ENCODE measurements around the gene TNC.
A peak's percentile ranks its signal among the peaks of the same experiment; 100 is the strongest.
"Not testable (repeated sequence)": the region's sequence is repeated elsewhere in the genome, so short reads cannot be mapped to it uniquely, and the experiment has no call there.

TNC gene

DNA sequence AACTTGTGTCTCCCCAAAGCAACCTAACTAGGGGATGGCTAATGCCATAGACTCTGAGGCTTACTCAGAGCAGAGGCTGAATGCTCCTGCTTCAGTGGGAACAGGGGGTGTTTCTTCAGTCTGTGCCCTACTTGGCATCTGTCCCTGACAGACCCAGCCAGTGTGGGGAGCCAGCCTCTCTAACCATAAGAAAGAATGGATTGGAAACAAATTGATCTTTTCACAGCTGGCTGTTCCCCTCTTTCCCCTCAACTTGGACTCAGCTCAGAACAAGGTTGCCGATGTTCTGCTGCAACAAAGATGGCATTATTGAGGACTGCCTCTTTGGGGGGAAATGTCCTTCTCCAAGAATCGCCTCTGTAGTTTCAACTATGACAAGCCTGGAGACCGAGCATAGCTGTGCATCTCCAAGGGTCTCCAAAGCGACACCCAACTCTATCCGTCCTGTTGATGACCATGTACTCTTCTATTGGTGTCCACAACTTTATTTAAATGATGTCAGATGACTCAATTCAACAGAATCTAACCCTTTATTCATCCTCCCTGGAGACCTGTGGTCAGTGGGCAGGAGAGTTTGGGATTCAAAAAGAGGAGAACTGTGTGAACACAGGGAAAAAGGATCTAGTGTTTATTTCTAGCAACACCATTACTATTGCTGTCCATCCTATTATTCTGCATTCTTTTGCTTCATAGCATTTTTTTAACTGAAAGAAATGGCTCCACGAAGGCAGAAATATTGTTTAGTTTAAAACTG, 24.7 kb upstream of the TNC start:
- peaks cover 0 to 6% of the 10 kb centered on the region in 2 donors for H3K9me3 Mint-ChIP-seq

DNA sequence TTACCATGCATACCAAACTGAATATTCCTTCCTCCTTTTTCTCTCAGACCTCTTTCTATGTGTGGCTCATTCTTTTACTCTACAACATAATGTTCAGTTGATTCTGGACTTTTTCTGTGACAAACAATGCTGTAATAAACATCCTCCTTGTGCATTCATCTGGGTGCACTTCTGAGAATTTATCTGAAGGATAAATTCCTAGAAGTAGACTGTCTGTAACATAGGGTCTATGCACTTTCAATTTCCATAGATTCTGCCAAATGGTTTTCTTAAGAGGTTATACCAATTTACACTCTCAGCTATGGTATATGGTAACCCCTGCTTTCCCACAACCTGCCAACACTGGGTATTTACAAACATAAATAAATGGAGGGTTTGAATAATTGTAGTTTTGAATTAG, 24.1 kb upstream of the TNC start:
- ATAC-seq: peak; percentile 26

More for the DNA sequence above, 24.7 kb upstream of the TNC start:
- Mint-ChIP-seq H3K4me1 (peaks cover 13% of the 10 kb centered on the region), H3K27ac (no peak overlapping the region), H3K4me3 (no peak overlapping the region), H3K27me3 (peaks cover 43% of the 10 kb centered on the region)
- DNase-seq: no peak
- peak; percentile 37 for ATAC-seq

DNA sequence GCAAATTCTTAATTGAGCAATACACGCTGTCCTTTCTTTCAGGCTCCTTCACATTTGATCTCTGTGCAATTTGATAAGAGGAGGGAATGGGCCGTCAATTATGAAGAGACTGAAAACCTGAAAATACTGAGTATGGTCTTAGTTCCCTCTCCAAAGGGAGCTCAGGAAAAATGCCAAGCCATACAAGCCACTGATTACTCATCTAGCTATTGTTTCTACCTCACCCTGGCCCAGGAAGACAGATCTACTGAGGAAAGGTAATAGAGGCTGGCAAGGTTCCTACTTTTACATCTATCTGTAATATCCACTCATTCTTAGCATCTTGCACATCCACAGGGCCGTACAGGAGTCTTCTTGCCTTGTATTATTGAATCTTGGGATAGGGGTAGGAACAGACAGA, 23.7 kb upstream of the TNC start:
- no peak overlapping the region for H3K4me3 Mint-ChIP-seq
- H3K27ac Mint-ChIP-seq: no peak overlapping the region
- peaks cover 13% of the 10 kb centered on the region for H3K4me1 Mint-ChIP-seq
- H3K9me3 Mint-ChIP-seq: peaks cover 0 to 6% of the 10 kb centered on the region in 2 donors
- DNase-seq: no peak
- ATAC-seq: no peak
- H3K27me3 Mint-ChIP-seq: peaks cover 49% of the 10 kb centered on the region

More for the DNA sequence above, 24.1 kb upstream of the TNC start:
- H3K4me3 Mint-ChIP-seq: no peak overlapping the region
- no peak for DNase-seq
- no peak overlapping the region for H3K27ac Mint-ChIP-seq
- peaks cover 49% of the 10 kb centered on the region for H3K27me3 Mint-ChIP-seq
- peaks cover 0 to 6% of the 10 kb centered on the region in 2 donors for H3K9me3 Mint-ChIP-seq
- peaks cover 13% of the 10 kb centered on the region for H3K4me1 Mint-ChIP-seq

DNA sequence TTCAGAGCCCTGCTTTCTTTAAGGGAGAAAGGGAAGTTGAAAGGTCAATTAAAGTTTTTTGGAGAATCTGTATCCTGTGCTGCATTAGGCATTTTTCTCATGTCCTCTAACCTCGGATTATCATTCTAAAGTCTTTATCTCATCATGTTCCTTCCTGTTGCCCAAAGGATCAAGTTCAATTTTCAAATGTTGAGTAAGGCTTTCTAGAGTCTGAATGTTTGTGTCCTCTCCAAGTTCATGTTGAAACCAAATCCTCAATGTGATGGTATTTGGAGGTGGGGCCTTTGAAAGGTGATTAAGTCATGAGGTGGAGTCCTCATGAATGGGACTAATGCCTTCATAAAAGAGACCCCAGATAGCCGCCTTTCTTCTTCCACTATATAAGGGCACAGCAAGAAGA, 20.2 kb upstream of the TNC start:
- H3K27ac Mint-ChIP-seq: no peak overlapping the region
- no peak for DNase-seq
- peaks cover 13% of the 10 kb centered on the region for H3K4me1 Mint-ChIP-seq
- ATAC-seq: no peak
- no peaks in the 10 kb centered on the region for H3K9me3 Mint-ChIP-seq
- peaks cover 40% of the 10 kb centered on the region for H3K27me3 Mint-ChIP-seq
- H3K4me3 Mint-ChIP-seq: no peak overlapping the region

DNA sequence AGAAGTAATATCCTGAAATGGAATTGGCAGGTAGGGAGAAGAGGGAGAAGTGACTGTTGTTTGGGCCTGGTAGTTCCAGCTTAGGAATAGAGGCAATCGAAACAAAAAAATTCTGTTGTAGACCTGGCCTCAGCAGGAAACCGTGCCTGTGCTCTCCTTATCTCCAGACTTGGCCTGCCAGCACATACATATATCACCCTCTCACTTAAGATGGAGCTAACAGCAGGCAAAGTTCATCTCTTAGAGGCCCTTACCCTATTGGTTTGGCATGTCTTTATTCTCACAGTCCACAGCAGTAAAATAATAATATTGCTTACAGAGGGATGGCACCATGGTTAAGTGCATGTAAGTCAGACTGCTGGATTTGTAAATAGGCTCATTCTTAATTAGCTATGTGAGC, 19.6 kb upstream of the TNC start:
- Mint-ChIP-seq H3K27ac (no peak overlapping the region), H3K27me3 (peaks cover 34% of the 10 kb centered on the region)

DNA sequence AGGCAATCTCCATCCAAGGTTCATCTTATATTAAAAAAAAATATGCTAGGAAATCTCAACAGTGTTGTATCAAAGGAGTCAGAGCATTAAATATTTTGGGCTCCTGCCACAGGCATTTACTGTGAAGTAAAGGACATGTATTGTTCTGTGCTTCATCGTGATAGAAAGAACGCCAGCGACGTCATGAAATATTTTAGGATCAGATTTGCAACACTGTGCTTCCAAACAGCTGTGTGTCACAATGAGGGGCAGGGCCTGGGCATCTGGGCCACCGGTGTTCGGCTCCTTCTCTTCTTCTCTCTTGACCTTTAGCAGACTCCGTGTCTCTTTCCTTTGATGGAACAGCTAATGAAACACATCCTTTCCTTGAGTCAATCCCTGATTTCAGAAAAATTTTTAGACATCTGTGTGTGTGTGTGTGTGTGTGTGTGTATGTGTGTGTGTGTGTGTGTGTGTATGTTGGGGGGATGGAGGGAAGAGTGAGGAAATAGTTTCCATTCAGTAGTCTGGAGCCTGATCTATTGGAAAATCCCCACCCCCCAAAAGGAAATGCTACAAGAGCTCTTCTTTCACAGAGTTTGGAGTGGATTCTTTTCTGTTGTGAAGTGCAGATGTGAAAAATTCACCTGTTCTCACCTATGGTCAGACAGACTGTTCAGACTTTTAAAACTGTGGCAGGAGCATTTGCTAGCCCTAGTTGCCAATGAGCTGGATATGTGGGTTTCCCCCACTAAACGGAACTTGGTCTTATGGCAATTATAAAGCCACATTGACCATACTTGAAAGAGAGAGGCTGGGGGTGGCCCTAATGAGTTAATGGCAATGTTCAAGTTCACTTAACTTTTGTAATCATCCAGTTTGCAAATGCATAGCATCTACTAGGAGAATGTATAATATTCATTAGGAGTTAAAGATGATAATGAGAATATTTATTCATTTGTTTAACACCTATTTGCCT, 18.1 kb upstream of the TNC start:
- DNase-seq: no peak
- Mint-ChIP-seq H3K9me3 (no peaks in the 10 kb centered on the region), H3K4me3 (no peak overlapping the region), H3K27ac (no peak overlapping the region), H3K4me1 (no peaks in the 10 kb centered on the region), H3K27me3 (peaks cover 25% of the 10 kb centered on the region)
- no peak for ATAC-seq

More for the DNA sequence above, 19.6 kb upstream of the TNC start:
- H3K4me3 Mint-ChIP-seq: no peak overlapping the region
- ATAC-seq (no peak), DNase-seq (no peak)
- no peaks in the 10 kb centered on the region for H3K9me3 Mint-ChIP-seq
- peaks cover 8% of the 10 kb centered on the region for H3K4me1 Mint-ChIP-seq

DNA sequence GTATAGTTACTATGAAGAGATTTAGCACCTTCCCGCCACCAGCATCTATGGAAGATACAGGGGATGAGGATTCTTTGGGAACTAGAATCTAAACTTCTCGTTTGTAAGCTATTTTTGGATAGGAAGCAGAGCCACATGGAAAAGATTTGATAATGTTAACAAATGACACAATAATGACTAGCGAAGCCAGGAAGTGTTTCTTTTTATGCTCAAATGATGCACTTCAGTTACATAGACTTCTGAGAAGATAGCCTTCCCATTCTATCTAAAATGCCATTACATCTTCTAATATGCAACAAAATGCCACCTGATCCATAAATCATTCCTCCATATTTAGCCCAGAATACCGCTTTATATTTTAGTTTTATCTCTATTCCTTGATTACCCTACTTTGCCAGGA, 17.0 kb upstream of the TNC start:
- Mint-ChIP-seq H3K9me3 (no peaks in the 10 kb centered on the region), H3K27ac (no peak overlapping the region), H3K4me1 (no peaks in the 10 kb centered on the region), H3K27me3 (peaks cover 22% of the 10 kb centered on the region), H3K4me3 (no peak overlapping the region)
- DNase-seq: no peak
- ATAC-seq: no peak

DNA sequence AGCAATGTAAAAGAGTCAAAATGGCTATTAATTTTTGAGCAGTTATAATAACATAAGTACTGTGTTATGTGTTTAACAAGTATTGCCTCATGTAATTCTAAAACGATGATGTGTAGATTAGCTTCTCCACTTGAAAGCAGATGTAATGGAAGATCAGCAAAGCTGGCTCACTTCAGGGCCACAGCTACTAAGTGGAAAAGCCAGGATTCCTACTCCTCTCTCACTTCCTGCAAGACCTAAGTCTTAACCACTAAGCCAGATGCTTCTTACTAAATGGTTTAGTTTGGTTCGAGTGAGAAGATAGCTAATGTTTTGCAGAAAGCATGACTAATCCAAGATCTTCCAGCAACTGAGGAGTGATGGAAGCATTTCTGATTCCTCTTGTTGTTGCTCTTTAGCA, 15.7 kb upstream of the TNC start:
- Mint-ChIP-seq H3K4me1 (no peaks in the 10 kb centered on the region), H3K27me3 (peaks cover 30% of the 10 kb centered on the region), H3K9me3 (no peaks in the 10 kb centered on the region), H3K4me3 (no peak overlapping the region), H3K27ac (no peak overlapping the region)
- ATAC-seq: no peak
- DNase-seq: no peak

DNA sequence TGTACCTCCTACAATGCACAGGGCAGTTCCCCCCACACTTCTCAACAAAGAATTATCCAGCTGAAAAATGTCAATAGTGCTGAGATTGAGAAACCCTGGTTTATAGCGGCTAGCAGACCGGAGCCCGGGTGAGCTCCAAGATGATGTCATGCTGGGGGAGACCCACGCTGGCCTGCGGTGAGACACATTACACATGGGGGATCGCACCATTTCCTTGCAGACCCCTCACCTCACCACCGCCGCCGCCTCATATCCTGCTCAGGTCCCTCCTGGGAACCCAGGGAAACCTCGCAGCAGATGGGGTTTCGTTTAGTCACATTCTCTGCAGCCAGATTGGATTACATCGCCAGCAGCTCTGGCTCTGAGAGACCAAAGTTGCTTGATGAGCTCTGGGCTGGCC, 14.7 kb upstream of the TNC start:
- H3K4me1 Mint-ChIP-seq: no peaks in the 10 kb centered on the region
- no peaks in the 10 kb centered on the region for H3K9me3 Mint-ChIP-seq
- DNase-seq (no peak), ATAC-seq (no peak)
- H3K4me3 Mint-ChIP-seq: no peak overlapping the region
- H3K27ac Mint-ChIP-seq: no peak overlapping the region
- H3K27me3 Mint-ChIP-seq: peaks cover 37% of the 10 kb centered on the region

DNA sequence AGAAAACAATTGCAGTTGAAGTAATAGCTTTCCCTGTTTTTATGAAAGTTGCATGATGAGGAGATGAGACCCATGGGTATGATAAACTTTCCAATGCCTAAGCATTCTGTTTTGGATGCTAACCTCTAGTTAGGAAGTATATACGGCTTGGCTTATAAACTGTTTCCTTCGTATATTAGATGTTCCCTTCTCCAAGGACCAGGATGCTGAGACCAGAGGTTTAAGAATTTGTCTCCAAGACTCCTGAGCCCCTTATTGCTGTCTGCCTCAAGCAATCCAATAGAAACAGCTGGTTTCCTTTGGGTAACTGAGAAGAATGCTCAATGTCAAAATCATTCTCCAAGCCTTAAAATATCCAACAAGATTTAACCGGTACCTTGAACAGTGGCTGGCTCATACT, 12.2 kb upstream of the TNC start:
- Mint-ChIP-seq H3K9me3 (peaks cover 4 to 5% of the 10 kb centered on the region in 2 donors), H3K4me3 (no peak overlapping the region), H3K4me1 (no peaks in the 10 kb centered on the region), H3K27me3 (peaks cover 27% of the 10 kb centered on the region), H3K27ac (no peak overlapping the region)
- no peak for DNase-seq
- no peak for ATAC-seq

DNA sequence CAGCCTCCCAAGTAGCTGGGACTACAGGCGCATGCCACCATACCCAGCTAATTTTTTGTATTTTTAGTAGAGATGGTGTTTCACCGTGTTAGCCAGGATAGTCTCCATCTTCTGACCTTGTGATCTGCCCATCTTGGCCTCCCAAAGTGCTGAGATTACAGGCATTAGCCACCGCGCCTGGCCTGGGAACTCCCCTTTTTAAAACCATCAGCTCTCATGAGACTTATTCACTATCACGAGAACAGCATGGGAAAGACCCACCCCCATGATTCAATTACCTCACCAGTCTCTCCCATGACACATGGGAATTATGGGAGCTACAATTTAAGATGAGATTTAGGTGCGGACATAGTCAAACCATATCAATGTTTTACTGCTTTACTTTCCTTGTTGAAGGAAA, 10.8 kb upstream of the TNC start:
- not testable (repeated sequence) for ATAC-seq, DNase-seq, H3K27ac Mint-ChIP-seq, H3K4me3 Mint-ChIP-seq, H3K9me3 Mint-ChIP-seq, H3K4me1 Mint-ChIP-seq
- H3K27me3 Mint-ChIP-seq: peaks cover 39% of the 10 kb centered on the region

DNA sequence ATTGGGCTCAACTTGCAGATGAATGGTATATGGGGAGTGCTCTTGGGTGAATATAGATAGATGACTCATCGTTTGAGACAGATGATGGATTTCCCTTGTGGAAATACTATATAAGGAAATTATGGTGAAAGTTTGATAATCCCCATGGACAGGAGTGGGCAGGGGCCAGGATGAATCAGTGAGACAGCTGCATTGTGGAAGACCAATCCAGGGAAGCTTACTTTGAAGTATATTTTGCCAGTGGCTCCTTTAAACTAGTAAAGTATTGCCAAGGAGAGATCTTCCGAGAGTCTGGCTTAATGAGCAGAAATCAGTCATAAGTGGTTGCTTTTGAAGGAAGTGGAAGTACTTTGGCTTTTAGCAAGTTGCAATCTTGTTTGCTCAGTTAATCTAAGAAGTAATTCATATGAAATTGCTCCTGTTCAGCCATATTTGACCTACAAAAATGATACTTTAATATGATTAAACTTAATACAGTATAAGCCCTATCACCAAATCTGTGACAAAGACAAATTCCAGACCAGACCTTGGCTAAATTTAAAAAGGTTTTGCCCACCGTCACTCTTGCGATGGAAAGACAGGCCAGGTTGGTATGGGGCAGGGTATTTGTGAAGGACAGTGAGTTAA, 9.3 kb upstream of the TNC start:
- no peak overlapping the region for H3K4me3 Mint-ChIP-seq
- peaks cover 53% of the 10 kb centered on the region for H3K27me3 Mint-ChIP-seq
- DNase-seq: no peak
- peaks cover 5 to 8% of the 10 kb centered on the region in 2 donors for H3K9me3 Mint-ChIP-seq
- no peak overlapping the region for H3K27ac Mint-ChIP-seq
- no peak for ATAC-seq
- H3K4me1 Mint-ChIP-seq: no peaks in the 10 kb centered on the region

DNA sequence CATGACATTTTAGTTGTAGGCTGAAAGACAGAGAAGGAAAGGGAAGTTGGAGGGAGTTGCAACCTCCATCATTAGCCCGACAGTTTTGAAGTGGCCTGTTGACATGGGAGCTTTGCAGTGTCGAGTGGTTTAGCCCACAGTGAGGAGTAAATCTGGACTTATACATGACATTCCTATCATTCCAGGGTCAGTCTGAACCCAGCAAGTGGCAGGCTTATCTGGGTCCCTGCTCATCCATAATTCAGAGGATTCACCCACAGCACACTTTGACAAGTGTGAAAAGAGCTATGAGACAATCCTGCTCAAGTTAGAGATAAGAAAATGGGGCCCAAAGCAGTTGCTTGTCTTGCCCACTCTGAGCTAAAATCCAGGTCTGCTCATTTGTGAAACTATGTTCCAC, 8.4 kb upstream of the TNC start:
- no peak for ATAC-seq
- H3K27me3 Mint-ChIP-seq: peaks cover 62% of the 10 kb centered on the region
- H3K9me3 Mint-ChIP-seq: peaks cover 5 to 8% of the 10 kb centered on the region in 2 donors
- DNase-seq: no peak
- H3K27ac Mint-ChIP-seq: no peak overlapping the region
- no peaks in the 10 kb centered on the region for H3K4me1 Mint-ChIP-seq
- H3K4me3 Mint-ChIP-seq: no peak overlapping the region

DNA sequence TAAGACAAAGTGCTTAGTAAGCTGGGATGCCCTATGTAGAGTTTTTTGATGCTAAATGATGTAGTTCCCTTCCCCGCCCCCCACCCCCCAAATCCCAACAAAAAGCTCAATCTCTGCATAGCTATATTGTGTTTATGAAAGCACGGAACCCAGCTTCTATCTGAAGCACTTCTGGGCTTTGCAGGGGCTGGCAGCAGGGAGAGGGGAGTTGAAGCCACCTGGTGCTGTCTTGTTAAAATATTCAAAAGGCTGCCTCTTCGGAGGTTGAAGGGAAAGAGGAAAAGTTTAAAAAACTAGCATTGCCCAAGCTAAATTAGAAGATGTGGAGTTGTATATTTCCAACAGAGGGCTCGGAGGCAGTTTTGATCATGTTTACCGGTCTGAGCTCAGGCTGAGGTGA, 5.0 kb upstream of the TNC start:
- peaks cover 7% of the 10 kb centered on the region for H3K4me1 Mint-ChIP-seq
- no peak overlapping the region for H3K27ac Mint-ChIP-seq
- H3K27me3 Mint-ChIP-seq: peaks cover 81% of the 10 kb centered on the region
- no peak overlapping the region for H3K4me3 Mint-ChIP-seq
- peaks cover 5 to 8% of the 10 kb centered on the region in 2 donors for H3K9me3 Mint-ChIP-seq
- no peak for DNase-seq
- ATAC-seq: no peak

DNA sequence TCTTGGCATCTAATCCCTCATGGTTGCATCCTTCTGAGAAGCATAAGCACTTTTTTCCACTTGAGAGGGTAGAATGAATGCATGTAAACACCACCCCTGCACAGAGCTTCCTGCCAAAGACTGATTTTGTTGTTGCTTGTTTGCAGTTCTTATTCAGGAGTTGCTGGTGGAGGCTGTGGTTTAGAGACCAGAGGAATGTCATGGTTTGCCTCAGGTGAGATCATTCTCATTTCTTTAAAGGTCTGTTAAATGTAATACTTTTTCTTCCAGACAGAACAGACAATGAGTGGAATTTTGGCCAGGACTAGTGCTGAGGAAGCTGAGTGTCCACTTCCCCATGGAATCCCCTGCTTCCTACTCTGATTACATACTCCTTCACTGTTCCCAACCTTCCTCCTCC, 3.2 kb upstream of the TNC start:
- H3K9me3 Mint-ChIP-seq: peaks cover 5 to 8% of the 10 kb centered on the region in 2 donors
- H3K27ac Mint-ChIP-seq: no peak overlapping the region
- peaks cover 97% of the 10 kb centered on the region for H3K27me3 Mint-ChIP-seq
- peaks cover 9% of the 10 kb centered on the region for H3K4me1 Mint-ChIP-seq
- no peak overlapping the region for H3K4me3 Mint-ChIP-seq
- ATAC-seq (no peak), DNase-seq (no peak)

DNA sequence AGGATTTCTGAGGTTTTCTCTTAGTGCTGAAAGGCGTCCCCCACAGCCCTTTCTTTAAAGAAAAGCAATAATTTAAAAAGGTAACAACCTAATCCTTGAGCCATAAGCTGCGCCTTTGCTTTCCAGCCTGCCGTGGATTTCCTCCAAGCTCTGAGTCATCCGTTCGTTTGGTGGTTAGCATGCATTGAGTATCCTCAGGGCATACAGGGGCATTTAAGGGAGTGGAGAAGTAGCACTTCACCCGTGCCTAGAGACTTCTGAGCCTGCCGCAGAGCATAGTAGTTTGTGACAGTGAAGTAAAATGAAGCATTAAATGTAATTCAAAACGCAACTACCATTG, 892 bp upstream of the TNC start:
- peak; percentile 64 for ATAC-seq

More for the DNA sequence above, 892 bp upstream of the TNC start:
- Mint-ChIP-seq H3K9me3 (no peaks in the 10 kb centered on the region), H3K4me1 (peaks cover 9% of the 10 kb centered on the region), H3K27me3 (peaks cover 100% of the 10 kb centered on the region), H3K4me3 (no peak overlapping the region), H3K27ac (no peak overlapping the region)
- DNase-seq: no peak
